HEK293 (cell line): ENCODE results near the gene ZCCHC17.

Source experiments
- GLIS1 ChIP-seq: fragments of 450-650 bp; formaldehyde crosslinking; IDR thresholded peaks from 2 replicates; pipeline ENCODE4 v1.5.1; 2016; ENCODE audit warnings: missing biosample characterization, missing genetic modification characterization
- KLF9 ChIP-seq: fragments of 450-650 bp; formaldehyde crosslinking; IDR thresholded peaks from 2 replicates; pipeline ENCODE4 v1.5.1; 2016; ENCODE audit warnings: missing biosample characterization, missing genetic modification characterization, low read depth
- OSR2 ChIP-seq: fragments of 450-650 bp; formaldehyde crosslinking; IDR thresholded peaks from 2 replicates; pipeline ENCODE4 v1.5.1; 2016; ENCODE audit warnings: missing biosample characterization, missing genetic modification characterization
- SCRT1 ChIP-seq: fragments of 450-650 bp; formaldehyde crosslinking; IDR thresholded peaks from 2 replicates; pipeline ENCODE4 v1.5.1; 2016; ENCODE audit warnings: missing biosample characterization, missing genetic modification characterization, borderline replicate concordance
- ZBTB21 ChIP-seq: fragments of 450-650 bp; formaldehyde crosslinking; IDR thresholded peaks from 2 replicates; pipeline ENCODE4 v1.5.1; 2017; ENCODE audit warnings: missing biosample characterization, missing genetic modification characterization
- ZFP69B ChIP-seq: fragments of 450-650 bp; formaldehyde crosslinking; IDR thresholded peaks from 2 replicates; pipeline ENCODE4 v1.5.1; 2016; ENCODE audit warnings: missing biosample characterization, missing genetic modification characterization
- ZNF341 ChIP-seq: fragments of 450-650 bp; formaldehyde crosslinking; IDR thresholded peaks from 2 replicates; pipeline ENCODE4; 2016; ENCODE audit warnings: low read depth, missing biosample characterization, missing genetic modification characterization
- ZNF394 ChIP-seq: fragments of 450-650 bp; formaldehyde crosslinking; IDR thresholded peaks from 2 replicates; pipeline ENCODE4 v1.5.1; 2016; ENCODE audit warnings: missing biosample characterization, missing genetic modification characterization, mild to moderate bottlenecking, moderate library complexity, borderline replicate concordance
- ZNF501 ChIP-seq: fragments of 450-650 bp; formaldehyde crosslinking; IDR thresholded peaks from 2 replicates; pipeline ENCODE4 v1.5.1; 2016; ENCODE audit warnings: missing biosample characterization, missing genetic modification characterization
- ZNF629 ChIP-seq: fragments of 450-650 bp; formaldehyde crosslinking; IDR thresholded peaks from 2 replicates; pipeline ENCODE4 v1.5.1; 2017; ENCODE audit warnings: missing biosample characterization, missing genetic modification characterization
- ZNF660 ChIP-seq: fragments of 450-650 bp; IDR thresholded peaks from 2 replicates; pipeline ENCODE4 v1.5.1; 2018; ENCODE audit warnings: missing biosample characterization, mild to moderate bottlenecking, missing genetic modification characterization
- ZNF76 ChIP-seq: fragments of 450-650 bp; formaldehyde crosslinking; IDR thresholded peaks from 2 replicates; pipeline ENCODE4; 2016; ENCODE audit warnings: low read depth, missing biosample characterization, missing genetic modification characterization, borderline replicate concordance
- ZNF777 ChIP-seq: fragments of 450-650 bp; formaldehyde crosslinking; IDR thresholded peaks from 2 replicates; pipeline ENCODE4 v1.5.1; 2017; ENCODE audit warnings: missing biosample characterization, missing genetic modification characterization, borderline replicate concordance
- ZNF830 ChIP-seq: fragments of 450-650 bp; IDR thresholded peaks from 2 replicates; pipeline ENCODE4 v1.5.0; 2018; ENCODE audit warnings: missing biosample characterization, missing genetic modification characterization, low read depth, mild to moderate bottlenecking, moderate library complexity
- ZSCAN30 ChIP-seq: fragments of 450-650 bp; IDR thresholded peaks from 2 replicates; pipeline ENCODE4 v1.5.1; 2018; ENCODE audit warnings: missing biosample characterization, mild to moderate bottlenecking, missing genetic modification characterization, moderate library complexity
- TF ChIP-seq, protein P1 (sequence below): fragments of 450-650 bp; formaldehyde crosslinking; conservative IDR thresholded peaks from 2 replicates; pipeline ENCODE4 v1.5.1; 2016; ENCODE audit warnings: low read depth, missing biosample characterization, missing genetic modification characterization
- TF ChIP-seq, protein P2 (sequence below): fragments of 450-650 bp; formaldehyde crosslinking; optimal IDR thresholded peaks from 2 replicates; pipeline ENCODE3; 2016; ENCODE audit warnings: missing biosample characterization, mild to moderate bottlenecking, missing genetic modification characterization
- TF ChIP-seq, protein P3 (sequence below): fragments of 450-650 bp; formaldehyde crosslinking; IDR thresholded peaks from 2 replicates; pipeline ENCODE4 v1.5.1; 2016; ENCODE audit warnings: missing biosample characterization, missing genetic modification characterization
- TF ChIP-seq, protein P4 (sequence below): fragments of 450-650 bp; formaldehyde crosslinking; IDR thresholded peaks from 2 replicates; pipeline ENCODE4 v1.5.1; 2016; ENCODE audit warnings: missing biosample characterization, missing genetic modification characterization
- TF ChIP-seq, protein P5 (sequence below): fragments of 450-650 bp; formaldehyde crosslinking; IDR thresholded peaks from 2 replicates; pipeline ENCODE4 v1.5.1; 2016; ENCODE audit warnings: missing biosample characterization, missing genetic modification characterization
- TF ChIP-seq, protein P6 (sequence below): fragments of 450-650 bp; formaldehyde crosslinking; IDR thresholded peaks from 2 replicates; pipeline ENCODE4 v1.5.1; 2016; ENCODE audit warnings: missing biosample characterization, missing genetic modification characterization

Gene ZCCHC17

DNA sequence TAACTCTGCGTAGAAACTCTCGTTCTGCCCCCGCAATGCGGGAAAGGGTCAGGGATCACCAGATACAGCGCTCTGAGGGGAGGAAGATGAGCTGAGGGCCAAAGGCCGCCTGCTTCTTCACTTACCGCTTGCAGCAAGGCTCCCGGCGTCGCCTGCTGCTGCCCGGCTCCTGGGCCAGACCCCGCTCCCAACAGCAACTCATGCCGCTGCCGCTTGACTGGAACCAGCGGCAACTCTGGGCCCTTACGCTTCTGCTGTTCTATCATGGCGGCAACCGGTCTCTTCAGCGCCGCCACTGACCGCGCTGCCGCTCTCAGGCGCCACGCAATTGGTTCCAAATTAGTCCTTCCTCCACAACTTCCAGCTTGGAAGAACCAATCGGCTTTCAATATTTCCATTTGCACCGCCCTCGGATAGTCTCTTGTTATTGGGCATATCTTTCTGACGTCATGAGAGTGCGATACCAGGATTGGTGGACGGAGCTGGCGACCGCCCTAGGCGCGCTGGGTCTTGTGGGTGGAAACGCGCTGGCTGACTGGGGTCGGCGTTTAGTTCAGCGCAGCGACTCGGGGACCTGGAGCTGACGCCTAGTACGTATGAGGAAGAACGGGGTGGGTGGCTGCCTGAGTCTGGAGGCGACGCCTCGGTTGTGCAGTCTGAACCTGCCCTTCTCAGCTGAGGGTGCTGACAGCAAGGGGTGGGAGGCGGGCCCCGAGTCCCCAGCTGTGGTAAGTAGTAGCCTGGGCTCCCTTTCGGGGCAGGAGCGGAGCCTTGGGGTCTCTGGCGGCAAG lies at the start of gene ZCCHC17, which contains the start of gene SNRNP40 (continued):
- TF ChIP-seq, protein P1, sequence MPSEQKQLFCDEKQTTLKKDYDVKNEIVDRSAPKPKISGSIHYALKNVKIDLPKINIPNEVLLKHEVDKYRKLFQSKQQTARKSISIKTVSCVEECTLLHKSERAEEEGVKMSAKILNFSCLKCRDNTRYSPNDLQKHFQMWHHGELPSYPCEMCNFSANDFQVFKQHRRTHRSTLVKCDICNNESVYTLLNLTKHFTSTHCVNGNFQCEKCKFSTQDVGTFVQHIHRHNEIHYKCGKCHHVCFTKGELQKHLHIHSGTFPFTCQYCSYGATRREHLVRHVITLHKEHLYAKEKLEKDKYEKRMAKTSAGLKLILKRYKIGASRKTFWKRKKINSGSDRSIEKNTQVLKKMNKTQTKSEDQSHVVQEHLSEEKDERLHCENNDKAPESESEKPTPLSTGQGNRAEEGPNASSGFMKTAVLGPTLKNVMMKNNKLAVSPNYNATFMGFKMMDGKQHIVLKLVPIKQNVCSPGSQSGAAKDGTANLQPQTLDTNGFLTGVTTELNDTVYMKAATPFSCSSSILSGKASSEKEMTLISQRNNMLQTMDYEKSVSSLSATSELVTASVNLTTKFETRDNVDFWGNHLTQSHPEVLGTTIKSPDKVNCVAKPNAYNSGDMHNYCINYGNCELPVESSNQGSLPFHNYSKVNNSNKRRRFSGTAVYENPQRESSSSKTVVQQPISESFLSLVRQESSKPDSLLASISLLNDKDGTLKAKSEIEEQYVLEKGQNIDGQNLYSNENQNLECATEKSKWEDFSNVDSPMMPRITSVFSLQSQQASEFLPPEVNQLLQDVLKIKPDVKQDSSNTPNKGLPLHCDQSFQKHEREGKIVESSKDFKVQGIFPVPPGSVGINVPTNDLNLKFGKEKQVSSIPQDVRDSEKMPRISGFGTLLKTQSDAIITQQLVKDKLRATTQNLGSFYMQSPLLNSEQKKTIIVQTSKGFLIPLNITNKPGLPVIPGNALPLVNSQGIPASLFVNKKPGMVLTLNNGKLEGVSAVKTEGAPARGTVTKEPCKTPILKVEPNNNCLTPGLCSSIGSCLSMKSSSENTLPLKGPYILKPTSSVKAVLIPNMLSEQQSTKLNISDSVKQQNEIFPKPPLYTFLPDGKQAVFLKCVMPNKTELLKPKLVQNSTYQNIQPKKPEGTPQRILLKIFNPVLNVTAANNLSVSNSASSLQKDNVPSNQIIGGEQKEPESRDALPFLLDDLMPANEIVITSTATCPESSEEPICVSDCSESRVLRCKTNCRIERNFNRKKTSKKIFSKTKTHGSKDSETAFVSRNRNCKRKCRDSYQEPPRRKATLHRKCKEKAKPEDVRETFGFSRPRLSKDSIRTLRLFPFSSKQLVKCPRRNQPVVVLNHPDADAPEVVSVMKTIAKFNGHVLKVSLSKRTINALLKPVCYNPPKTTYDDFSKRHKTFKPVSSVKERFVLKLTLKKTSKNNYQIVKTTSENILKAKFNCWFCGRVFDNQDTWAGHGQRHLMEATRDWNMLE (tag by site-specific recombination), result peak; percentile 34; the same call in 1 of the 2 replicates
- TF ChIP-seq, protein P2, sequence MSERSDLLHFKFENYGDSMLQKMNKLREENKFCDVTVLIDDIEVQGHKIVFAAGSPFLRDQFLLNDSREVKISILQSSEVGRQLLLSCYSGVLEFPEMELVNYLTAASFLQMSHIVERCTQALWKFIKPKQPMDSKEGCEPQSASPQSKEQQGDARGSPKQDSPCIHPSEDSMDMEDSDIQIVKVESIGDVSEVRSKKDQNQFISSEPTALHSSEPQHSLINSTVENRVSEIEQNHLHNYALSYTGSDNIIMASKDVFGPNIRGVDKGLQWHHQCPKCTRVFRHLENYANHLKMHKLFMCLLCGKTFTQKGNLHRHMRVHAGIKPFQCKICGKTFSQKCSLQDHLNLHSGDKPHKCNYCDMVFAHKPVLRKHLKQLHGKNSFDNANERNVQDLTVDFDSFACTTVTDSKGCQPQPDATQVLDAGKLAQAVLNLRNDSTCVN (tag by site-specific recombination), result peak; percentile 37
- TF ChIP-seq GLIS1, result no peak; the same call in 1 of the 2 replicates
- no peak for TF ChIP-seq OSR2
- TF ChIP-seq ZBTB21 (tag by site-specific recombination), result peak; percentile 37
- 0 out of 2 replicates have a peak, but pooled peaks have one; percentile 28 for TF ChIP-seq ZNF501 (tag by site-specific recombination)
- TF ChIP-seq SCRT1 (tag by site-specific recombination), result no peak
- TF ChIP-seq, protein P3, sequence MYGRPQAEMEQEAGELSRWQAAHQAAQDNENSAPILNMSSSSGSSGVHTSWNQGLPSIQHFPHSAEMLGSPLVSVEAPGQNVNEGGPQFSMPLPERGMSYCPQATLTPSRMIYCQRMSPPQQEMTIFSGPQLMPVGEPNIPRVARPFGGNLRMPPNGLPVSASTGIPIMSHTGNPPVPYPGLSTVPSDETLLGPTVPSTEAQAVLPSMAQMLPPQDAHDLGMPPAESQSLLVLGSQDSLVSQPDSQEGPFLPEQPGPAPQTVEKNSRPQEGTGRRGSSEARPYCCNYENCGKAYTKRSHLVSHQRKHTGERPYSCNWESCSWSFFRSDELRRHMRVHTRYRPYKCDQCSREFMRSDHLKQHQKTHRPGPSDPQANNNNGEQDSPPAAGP, result peak; percentile 23; the same call in 1 of the 2 replicates
- no peak for TF ChIP-seq ZNF777 (tag by site-specific recombination)
- TF ChIP-seq, protein P4, sequence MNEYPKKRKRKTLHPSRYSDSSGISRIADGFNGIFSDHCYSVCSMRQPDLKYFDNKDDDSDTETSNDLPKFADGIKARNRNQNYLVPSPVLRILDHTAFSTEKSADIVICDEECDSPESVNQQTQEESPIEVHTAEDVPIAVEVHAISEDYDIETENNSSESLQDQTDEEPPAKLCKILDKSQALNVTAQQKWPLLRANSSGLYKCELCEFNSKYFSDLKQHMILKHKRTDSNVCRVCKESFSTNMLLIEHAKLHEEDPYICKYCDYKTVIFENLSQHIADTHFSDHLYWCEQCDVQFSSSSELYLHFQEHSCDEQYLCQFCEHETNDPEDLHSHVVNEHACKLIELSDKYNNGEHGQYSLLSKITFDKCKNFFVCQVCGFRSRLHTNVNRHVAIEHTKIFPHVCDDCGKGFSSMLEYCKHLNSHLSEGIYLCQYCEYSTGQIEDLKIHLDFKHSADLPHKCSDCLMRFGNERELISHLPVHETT (tag by site-specific recombination), result peak; percentile 36; the same call in 1 of the 2 replicates
- peak; percentile 83 for TF ChIP-seq ZNF629 (tag by site-specific recombination)
- TF ChIP-seq ZNF660 (tag by site-specific recombination), result peak; percentile 65
- peak; percentile 89 for TF ChIP-seq ZNF341 (tag by site-specific recombination)
- TF ChIP-seq, protein P5, sequence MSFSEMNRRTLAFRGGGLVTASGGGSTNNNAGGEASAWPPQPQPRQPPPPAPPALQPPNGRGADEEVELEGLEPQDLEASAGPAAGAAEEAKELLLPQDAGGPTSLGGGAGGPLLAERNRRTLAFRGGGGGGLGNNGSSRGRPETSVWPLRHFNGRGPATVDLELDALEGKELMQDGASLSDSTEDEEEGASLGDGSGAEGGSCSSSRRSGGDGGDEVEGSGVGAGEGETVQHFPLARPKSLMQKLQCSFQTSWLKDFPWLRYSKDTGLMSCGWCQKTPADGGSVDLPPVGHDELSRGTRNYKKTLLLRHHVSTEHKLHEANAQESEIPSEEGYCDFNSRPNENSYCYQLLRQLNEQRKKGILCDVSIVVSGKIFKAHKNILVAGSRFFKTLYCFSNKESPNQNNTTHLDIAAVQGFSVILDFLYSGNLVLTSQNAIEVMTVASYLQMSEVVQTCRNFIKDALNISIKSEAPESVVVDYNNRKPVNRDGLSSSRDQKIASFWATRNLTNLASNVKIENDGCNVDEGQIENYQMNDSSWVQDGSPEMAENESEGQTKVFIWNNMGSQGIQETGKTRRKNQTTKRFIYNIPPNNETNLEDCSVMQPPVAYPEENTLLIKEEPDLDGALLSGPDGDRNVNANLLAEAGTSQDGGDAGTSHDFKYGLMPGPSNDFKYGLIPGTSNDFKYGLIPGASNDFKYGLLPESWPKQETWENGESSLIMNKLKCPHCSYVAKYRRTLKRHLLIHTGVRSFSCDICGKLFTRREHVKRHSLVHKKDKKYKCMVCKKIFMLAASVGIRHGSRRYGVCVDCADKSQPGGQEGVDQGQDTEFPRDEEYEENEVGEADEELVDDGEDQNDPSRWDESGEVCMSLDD (tag by site-specific recombination), result peak; percentile 60; the same call in 1 of the 2 replicates
- 0 out of 2 replicates have a peak, but pooled peaks have one; percentile 43 for TF ChIP-seq KLF9 (tag by site-specific recombination)
- peak; percentile 82 for TF ChIP-seq ZNF76 (tag by site-specific recombination)
- peak; percentile 27; the same call in 1 of the 2 replicates for TF ChIP-seq ZNF394 (tag by site-specific recombination)
- TF ChIP-seq ZNF830, result no peak
- TF ChIP-seq ZFP69B, result peak; percentile 51; the same call in 1 of the 2 replicates
- TF ChIP-seq, protein P6, sequence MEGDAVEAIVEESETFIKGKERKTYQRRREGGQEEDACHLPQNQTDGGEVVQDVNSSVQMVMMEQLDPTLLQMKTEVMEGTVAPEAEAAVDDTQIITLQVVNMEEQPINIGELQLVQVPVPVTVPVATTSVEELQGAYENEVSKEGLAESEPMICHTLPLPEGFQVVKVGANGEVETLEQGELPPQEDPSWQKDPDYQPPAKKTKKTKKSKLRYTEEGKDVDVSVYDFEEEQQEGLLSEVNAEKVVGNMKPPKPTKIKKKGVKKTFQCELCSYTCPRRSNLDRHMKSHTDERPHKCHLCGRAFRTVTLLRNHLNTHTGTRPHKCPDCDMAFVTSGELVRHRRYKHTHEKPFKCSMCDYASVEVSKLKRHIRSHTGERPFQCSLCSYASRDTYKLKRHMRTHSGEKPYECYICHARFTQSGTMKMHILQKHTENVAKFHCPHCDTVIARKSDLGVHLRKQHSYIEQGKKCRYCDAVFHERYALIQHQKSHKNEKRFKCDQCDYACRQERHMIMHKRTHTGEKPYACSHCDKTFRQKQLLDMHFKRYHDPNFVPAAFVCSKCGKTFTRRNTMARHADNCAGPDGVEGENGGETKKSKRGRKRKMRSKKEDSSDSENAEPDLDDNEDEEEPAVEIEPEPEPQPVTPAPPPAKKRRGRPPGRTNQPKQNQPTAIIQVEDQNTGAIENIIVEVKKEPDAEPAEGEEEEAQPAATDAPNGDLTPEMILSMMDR (tag by site-specific recombination), result peak; percentile 7; the same call in 1 of the 2 replicates
- peak; percentile 48 for TF ChIP-seq ZSCAN30
